GM18951 (cell line): Measurements from ENCODE around the gene HOXC11.

Source experiments
- POLR2A ChIP-seq: IDR thresholded peaks from 4 replicates; pipeline ENCODE4 v1.6.1; 2011; ENCODE audit warnings: mild to moderate bottlenecking; ENCODE audit not compliant: insufficient read length, insufficient read depth; ENCODE audit errors: extremely low read depth
- in situ Hi-C: fragments of 300-500 bp; cut with MboI; formaldehyde crosslinking; loops from one replicate; pipeline ENCODE4 v1.12.0; 2022; ENCODE audit warnings: low sequenced_read_pairs, mixed read lengths, inconsistent platforms; ENCODE audit not compliant: unreplicated experiment

HOXC11 gene

GRCh38 chr12:54000116-54001114, 27.5 kb downstream of the HOXC11 start, which contains the start of gene HOXC9:
HOXC9 (plus strand) TSS chr12:54000161; CDS start chr12:54000189, 28 bp downstream.
- in situ Hi-C loops = loop anchor here (25.0 kb wide), 1 partner anchor 362 kb away; the partner anchor contains the start of gene GPR84
- no peak for TF ChIP-seq POLR2A

- in situ Hi-C loops = loop anchor here (25.0 kb wide), 1 partner anchor 361 kb away; the partner anchor contains the start of gene GPR84
- TF ChIP-seq POLR2A = no peak
These were observed 28.6 kb downstream of the HOXC11 start for GRCh38 chr12:54001283-54002187.

GRCh38 chr12:54002278-54002914, 29.5 kb downstream of the HOXC11 start:
- in situ Hi-C loops = loop anchor here (25.0 kb wide), 1 partner anchor 360 kb away; the partner anchor contains the start of gene GPR84

GRCh38 chr12:54002915-54003389, 30.0 kb downstream of the HOXC11 start:
- no peak for TF ChIP-seq POLR2A
- in situ Hi-C loops = loop anchor here (25.0 kb wide), 1 partner anchor 359 kb away; the partner anchor contains the start of gene GPR84

More at GRCh38 chr12:54002278-54002914, 29.5 kb downstream of the HOXC11 start:
- no peak for TF ChIP-seq POLR2A

- in situ Hi-C loops = loop anchor here (25.0 kb wide), 1 partner anchor 359 kb away; the partner anchor contains the start of gene GPR84
- no peak for TF ChIP-seq POLR2A
These were observed 30.7 kb downstream of the HOXC11 start for GRCh38 chr12:54003625-54004024.

GRCh38 chr12:54004063-54004840, 31.3 kb downstream of the HOXC11 start:
- no peak for TF ChIP-seq POLR2A
- in situ Hi-C loops = loop anchor here (25.0 kb wide), 1 partner anchor 358 kb away; the partner anchor contains the start of gene GPR84

GRCh38 chr12:54004841-54005530, 32.1 kb downstream of the HOXC11 start:
- in situ Hi-C loops = loop anchor here (25.0 kb wide), 1 partner anchor 357 kb away; the partner anchor contains the start of gene GPR84

GRCh38 chr12:54005531-54005852, 32.6 kb downstream of the HOXC11 start:
- in situ Hi-C loops = loop anchor here (25.0 kb wide), 1 partner anchor 357 kb away; the partner anchor contains the start of gene GPR84
- no peak for TF ChIP-seq POLR2A

More at GRCh38 chr12:54004841-54005530, 32.1 kb downstream of the HOXC11 start:
- no peak for TF ChIP-seq POLR2A

- in situ Hi-C loops = loop anchor here (25.0 kb wide), 1 partner anchor 356 kb away; the partner anchor contains the start of gene GPR84
- no peak for TF ChIP-seq POLR2A
These were observed 33.1 kb downstream of the HOXC11 start for GRCh38 chr12:54005853-54006558.

GRCh38 chr12:54006559-54007220, 33.8 kb downstream of the HOXC11 start:
- TF ChIP-seq POLR2A = no peak
- in situ Hi-C loops = loop anchor here (25.0 kb wide), 1 partner anchor 356 kb away; the partner anchor contains the start of gene GPR84
